HG03175 (cell line): ENCODE data around the gene UTS2R.

Experiments
- ATAC-seq: cut with Tn5 transposase; IDR thresholded peaks from one replicate; pipeline ENCODE4 v1.9.1; 2021; ENCODE audit warnings: mild to moderate bottlenecking, moderate library complexity; ENCODE audit not compliant: unreplicated experiment

The UTS2R gene

DNA sequence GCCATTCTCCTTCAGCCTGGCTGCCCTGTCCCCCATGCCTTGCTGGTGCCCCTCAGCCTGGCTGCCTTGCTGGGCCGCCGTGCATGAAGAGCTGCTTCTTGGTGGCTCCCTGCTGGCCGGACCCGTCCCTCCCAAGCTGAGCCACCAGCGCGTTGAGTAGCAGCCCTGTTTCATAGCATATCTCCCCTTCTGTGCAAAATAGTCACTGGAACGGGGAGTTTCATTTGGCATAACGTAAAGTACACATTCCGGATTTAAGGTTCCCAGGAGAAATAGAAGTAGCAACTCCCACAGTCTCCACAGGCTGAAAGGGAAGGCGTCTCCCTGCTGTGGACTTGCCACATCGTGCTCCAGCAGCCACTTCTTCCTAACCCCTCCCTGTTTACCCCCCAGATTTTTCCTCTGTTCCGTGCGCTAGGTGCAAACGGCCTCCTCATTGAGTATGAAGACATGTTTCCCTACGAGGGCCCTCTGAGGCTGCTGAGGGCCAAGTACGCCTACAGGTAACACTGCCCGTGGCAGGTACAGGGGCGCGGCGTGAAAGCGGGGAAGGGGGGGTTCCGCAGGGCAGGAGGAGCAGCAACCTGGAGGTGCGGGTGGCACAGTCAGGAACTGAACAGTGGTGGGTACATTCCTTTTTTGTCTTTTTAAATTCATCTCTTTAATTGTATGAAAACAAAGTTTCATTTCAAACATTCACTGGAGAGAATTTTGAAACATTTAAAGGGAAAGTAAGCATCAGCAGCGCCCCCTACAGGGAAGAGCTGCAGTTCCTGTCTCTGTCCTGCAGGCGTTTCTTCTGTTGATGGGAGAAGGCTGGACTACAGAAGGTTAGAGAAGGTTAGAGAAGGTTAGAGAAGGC lies 52.7 kb downstream of the UTS2R start:
- no peak for ATAC-seq

DNA sequence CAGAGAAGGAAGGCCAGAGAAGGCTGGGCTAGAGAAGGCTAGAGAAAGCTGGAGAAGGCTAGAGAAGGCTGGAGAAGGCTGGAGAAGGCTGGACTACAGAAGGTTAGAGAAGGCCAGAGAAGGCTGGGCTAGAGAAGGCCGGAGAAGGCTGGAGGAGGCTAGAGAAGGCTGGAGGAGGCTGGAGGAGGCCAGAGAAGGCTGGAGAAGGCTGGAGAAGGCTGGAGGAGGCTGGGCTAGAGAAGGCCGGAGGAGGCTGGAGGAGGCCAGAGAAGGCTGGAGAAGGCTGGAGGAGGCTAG lies 53.2 kb downstream of the UTS2R start:
- ATAC-seq: no peak
